HG03064 (cell line): ENCODE measurements around the gene SIGLEC7.

Experiments used
- ATAC-seq: cut with Tn5 transposase; IDR thresholded peaks from one replicate; pipeline ENCODE4 v1.9.1; 2021; ENCODE audit warnings: low read depth; ENCODE audit not compliant: unreplicated experiment

Gene SIGLEC7

DNA sequence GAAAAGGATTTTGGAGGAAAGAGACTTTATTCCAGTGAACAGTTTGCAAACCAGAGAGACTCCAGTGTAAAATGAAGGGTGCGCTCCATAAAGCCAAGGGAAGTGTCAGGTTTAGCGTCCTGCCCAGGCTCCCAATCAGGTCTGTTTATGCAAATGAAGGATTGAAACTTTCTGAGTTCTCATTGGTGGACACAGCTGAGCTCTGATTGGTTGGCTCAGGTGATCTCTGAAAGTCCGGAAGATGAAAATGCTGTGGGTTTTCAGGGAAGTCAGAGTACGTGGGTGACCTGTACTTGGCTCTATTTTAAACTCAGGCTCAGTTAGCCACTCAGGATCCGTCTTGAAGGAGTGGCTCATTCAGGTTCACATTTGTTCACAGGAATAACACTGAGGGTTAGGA, 54.1 kb downstream of the SIGLEC7 start:
- ATAC-seq = no peak

DNA sequence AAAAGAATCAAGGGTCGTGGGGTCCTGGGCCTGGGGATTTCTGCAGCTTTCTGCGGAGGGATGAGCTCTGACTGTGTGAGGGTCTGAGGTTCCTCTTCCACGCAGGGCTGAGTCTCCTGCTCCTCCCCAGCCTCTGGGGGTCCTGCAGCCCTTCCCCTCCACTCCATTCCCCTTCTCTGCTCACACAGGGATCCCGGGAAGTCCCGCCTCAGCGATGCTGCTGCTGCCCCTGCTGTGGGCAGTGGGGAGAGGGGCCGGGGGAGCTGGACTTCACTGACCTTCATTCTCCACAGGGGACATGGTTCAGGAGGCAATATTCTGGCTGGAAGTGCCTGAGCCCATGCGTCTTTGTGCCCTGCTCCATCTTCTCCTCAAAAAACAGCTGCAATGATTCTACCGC, 56.5 kb downstream of the SIGLEC7 start:
- ATAC-seq = no peak

DNA sequence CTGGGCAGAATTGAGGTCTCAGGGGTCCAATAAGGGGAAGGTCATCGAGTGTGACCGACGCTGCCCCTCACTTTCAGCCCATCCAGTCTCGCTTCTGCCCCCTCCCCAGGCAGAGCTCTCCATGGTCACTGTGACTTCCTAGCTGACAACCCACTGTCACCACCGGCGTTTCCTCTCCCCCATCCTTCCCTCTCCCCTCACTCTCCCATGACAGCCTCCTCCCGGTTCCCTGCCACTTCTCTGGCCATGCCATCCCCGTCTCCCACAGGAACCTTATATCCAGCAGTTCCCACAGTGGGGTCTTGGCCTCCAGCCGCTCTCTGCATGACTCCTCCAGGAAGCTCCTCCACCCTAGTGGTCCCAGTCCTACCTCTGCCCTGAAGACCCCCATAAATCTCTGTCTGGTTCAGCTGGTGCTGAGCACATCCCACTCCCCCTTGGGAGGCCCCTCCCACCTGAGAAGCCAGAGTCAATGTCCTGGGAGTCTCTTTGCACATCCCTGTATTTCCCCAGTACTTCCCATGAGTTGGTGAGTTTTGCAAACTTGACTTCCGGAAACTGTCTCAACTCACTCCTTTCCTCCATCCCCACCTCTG, 58.1 kb downstream of the SIGLEC7 start:
- no peak for ATAC-seq

DNA sequence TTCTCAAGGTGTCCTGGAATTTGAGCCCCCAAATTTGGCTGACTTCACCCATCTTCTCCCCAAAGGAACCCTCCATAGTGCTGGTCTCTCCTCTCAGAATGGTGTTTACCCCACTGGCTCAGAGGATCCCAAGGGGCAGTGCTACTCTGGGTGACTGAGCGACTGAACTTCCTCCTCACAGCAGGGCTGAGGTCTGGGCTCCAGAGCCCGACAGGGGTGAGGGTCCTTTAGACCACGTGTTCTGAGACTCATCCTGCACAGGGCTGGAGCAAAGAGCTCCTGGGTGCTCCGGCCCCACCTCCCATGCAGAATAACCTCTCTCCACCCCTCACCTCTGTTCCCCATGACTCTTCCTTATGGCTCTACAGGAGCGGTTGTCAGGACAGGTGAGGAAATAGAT, 59.6 kb downstream of the SIGLEC7 start:
- ATAC-seq = no peak
